Spinal cord (tissue), 10 donors: Measurements from ENCODE around the gene FAM241A. TPM values are rescaled to one million over a fixed set of nuclear protein-coding genes. Genes with fewer than 3 reads are reported as not detected.
A peak's percentile ranks its signal among the peaks of the same experiment; 100 is the strongest.
"Not testable (repeated sequence)": the region's sequence is repeated elsewhere in the genome, so short reads cannot be mapped to it uniquely, and the experiment has no call there.

Experiments used
- DNase-seq, 6 donors: peaks; one replicate each; pipeline versions ENCODE4 v3.0.0 to v3.0.0-alpha.2; 2013 to 2015; ENCODE audit warnings: low spot score in 6 of 6, low read depth in 4 of 6
- H3K27ac ChIP-seq: one replicate; pipeline ENCODE4 v1.5.1; 2013; ENCODE audit warnings: low read depth, low read length, control low read depth
- H3K27me3 ChIP-seq: one replicate; pipeline ENCODE4 v1.6.1; 2013; ENCODE audit warnings: low read length; ENCODE audit not compliant: control insufficient read depth, insufficient read depth
- H3K36me3 ChIP-seq: one replicate; pipeline ENCODE4 v1.6.1; 2013; ENCODE audit warnings: low read length; ENCODE audit not compliant: control insufficient read depth, insufficient read depth
- H3K4me1 ChIP-seq: one replicate; pipeline ENCODE4 v1.6.1; 2013; ENCODE audit warnings: low read length; ENCODE audit not compliant: control insufficient read depth, insufficient read depth
- H3K4me3 ChIP-seq: one replicate; pipeline ENCODE4 v1.5.1; 2013; ENCODE audit warnings: low read depth, low read length, control low read depth
- H3K9me3 ChIP-seq: one replicate; pipeline ENCODE4 v1.6.1; 2013; ENCODE audit warnings: low read length; ENCODE audit not compliant: control insufficient read depth, insufficient read depth
- whole genome bisulfite sequencing: methylation state at CpG from one replicate; pipeline ENCODE4 v1.1.5; 2013; ENCODE audit warnings: missing lambda C conversion rate; ENCODE audit not compliant: insufficient coverage; 5-methylcytosine and 5-hydroxymethylcytosine counted together
- polyA plus RNA-seq, 2 donors: library from polyadenylated mRNA; unstranded; fragments of 120-200 nt; gene quantifications; one replicate each; pipeline ENCODE4 v1.2.1, GENCODE V29; 2013; ENCODE audit not compliant: insufficient read length in 2 of 2
- total RNA-seq, 2 donors: library from RNA; depleted of rRNA in 1 of 2; stranded (reverse); fragments of 120-200 nt in 1 of 2; fragments of >200 nt in 1 of 2; gene quantifications; one replicate each; pipeline versions ENCODE4 v1.2.3 to v1.2.4, GENCODE V29; 2013 to 2014
- donor health status: healthy.

The FAM241A gene
- total and polyA plus RNA-seq, 4 donors: 1.2 to 1.9 (median 1.7) TPM

DNA sequence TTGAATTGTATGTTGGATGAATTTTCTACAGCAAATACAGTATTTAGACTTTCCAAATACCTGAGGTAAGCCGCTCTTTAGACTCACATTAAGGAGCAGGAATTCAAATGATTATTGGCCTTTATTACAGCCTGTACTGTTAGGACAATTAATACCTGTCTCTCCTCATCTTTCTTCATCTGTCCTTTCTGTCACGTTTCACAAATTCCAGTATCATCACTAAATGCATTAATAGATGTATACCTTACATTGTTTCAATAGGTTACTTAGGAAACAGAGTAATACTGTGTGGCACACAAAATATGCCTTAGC is 1.2 kb downstream of the FAM241A start:
- H3K36me3 ChIP-seq: no peaks in the 10 kb centered on the region
- H3K27ac ChIP-seq: no peak overlapping the region
- H3K4me1 ChIP-seq: peaks cover 12% of the 10 kb centered on the region
- peak in 1 of 6 donors; percentile 4 for DNase-seq
- H3K9me3 ChIP-seq: no peaks in the 10 kb centered on the region
- H3K27me3 ChIP-seq: peaks cover 17% of the 10 kb centered on the region
- WGBS: no CpG with 5 or more reads among the region's 2 CpGs
- H3K4me3 ChIP-seq: peak overlapping the region; percentile 4

DNA sequence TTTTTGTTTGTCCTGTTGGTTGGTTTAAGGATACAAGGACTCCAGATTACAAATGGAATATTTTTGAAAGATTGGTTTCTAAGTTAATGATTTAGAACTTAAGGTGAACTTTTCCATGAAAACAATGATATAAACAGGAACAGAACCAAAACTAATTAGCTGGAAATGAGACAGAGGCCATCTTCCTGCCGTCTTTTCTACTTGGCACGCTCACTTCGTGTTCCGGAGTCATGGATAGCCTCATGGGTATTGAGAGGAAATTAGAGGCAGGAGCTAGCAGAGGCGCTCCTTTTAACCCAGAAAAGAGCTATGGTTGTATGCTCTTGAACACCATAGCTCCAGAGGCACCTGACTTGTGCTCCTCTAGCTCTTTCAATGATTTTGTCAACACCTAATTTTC is 2.4 kb downstream of the FAM241A start:
- Histone ChIP-seq H3K27me3 (peaks cover 17% of the 10 kb centered on the region), H3K27ac (no peak overlapping the region), H3K4me1 (peaks cover 9% of the 10 kb centered on the region), H3K36me3 (no peaks in the 10 kb centered on the region), H3K4me3 (no peak overlapping the region), H3K9me3 (no peaks in the 10 kb centered on the region)
- 26% methylated on average over 4 of the region's 5 CpGs for WGBS
- DNase-seq: no peak

DNA sequence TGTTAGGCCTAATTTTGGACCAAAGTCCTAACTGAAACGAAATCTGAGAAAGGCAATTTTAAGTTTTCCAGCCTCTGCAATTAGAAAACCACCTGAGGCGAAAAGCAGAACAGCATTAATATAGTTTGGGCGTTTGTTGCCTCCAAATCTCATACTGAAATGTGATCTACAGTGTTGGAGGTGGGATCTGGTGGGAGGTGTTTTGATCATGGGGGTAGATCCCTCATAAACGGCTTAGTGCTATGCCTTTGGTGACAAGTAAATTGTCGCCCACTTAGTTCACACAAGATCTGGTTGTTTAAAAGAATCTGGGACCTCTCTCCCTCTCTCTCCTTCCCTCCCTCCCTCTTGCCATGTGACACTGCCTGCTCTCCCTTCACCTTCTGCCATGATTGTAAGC is 5.7 kb downstream of the FAM241A start:
- peaks cover 15% of the 10 kb centered on the region for H3K27me3 ChIP-seq
- peaks cover 2% of the 10 kb centered on the region for H3K4me1 ChIP-seq
- WGBS: 84% methylated on average over 4 of the region's 5 CpGs
- no peak for DNase-seq
- H3K9me3 ChIP-seq: no peaks in the 10 kb centered on the region
- H3K27ac ChIP-seq: no peak overlapping the region
- H3K4me3 ChIP-seq: no peak overlapping the region
- H3K36me3 ChIP-seq: no peaks in the 10 kb centered on the region

DNA sequence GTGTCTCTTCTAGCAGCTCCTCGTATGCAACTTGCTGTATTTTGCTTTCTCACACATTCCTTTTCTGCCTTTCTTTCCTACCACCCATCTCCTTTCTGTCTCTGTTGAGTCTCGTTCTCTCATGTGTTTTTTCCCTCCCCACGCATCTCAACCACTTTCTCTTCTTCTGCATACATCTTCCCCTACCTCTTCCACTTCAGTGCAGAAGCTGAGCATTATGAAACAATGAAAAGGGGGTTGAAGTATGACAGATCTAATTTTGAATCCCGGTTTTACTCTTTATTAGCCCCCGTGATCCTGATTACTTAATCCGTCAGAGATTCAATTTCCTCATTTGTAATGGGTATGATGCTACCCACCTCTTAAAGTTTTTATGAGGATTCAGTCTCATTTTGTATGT is 7.3 kb downstream of the FAM241A start:
- Histone ChIP-seq H3K36me3 (no peaks in the 10 kb centered on the region), H3K4me1 (no peaks in the 10 kb centered on the region), H3K9me3 (no peaks in the 10 kb centered on the region), H3K27ac (no peak overlapping the region), H3K4me3 (no peak overlapping the region), H3K27me3 (peaks cover 4% of the 10 kb centered on the region)
- no peak for DNase-seq
- 0% methylated on average over 1 of the region's 6 CpGs for WGBS

DNA sequence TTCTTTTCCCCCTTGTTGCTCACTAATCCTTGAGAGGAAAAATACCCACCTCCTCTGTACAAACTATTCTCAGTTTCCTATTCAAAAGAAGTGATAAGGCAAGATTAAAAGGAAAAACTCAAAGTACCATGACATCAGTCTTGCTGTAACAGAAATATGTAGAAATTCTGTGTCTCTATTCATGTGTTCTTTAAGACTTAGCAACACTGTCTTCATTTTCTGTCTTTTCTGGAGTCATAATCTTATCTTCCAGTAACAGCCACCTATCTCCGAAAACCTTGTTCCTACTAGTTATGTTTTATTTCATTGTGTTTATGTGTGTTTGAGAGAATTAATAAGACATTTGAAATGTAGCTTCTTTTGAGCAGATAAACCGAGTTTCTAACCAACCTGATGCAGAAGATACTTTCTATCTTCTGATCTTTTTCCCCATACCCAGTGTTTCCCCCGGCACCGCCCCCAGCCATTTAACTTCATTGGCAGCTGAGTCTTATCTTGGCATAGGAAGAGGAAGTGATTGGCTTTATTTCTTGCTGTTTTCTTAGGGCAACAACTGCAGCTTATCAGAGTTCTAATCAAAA is 8.0 kb downstream of the FAM241A start:
- H3K27me3 ChIP-seq: no peaks in the 10 kb centered on the region
- no peak overlapping the region for H3K4me3 ChIP-seq
- no peak overlapping the region for H3K27ac ChIP-seq
- DNase-seq: no peak
- H3K9me3 ChIP-seq: no peaks in the 10 kb centered on the region
- no peaks in the 10 kb centered on the region for H3K36me3 ChIP-seq
- 80% methylated on average over 1 of the region's 4 CpGs for WGBS
- no peaks in the 10 kb centered on the region for H3K4me1 ChIP-seq

DNA sequence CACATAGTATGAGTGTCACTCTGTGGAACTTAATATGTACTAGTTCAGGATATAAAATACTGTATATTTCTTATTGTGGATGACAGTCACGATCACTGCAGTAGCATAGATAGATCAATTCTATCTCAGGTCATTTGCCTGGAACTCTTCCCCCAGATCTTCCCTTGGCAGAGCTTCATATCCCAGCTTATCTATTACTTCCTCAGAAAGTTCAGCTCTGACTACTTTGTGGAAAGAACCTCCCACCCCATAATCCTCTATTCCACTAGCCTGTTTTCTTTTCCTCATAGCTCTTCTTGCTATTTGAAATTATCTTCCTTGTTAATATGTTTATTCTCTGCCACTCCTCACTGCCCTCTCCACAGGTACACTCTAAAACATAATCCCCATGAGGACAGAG is 10.9 kb downstream of the FAM241A start:
- Histone ChIP-seq H3K4me1 (no peaks in the 10 kb centered on the region), H3K4me3 (no peak overlapping the region), H3K27ac (no peak overlapping the region), H3K27me3 (no peaks in the 10 kb centered on the region), H3K36me3 (no peaks in the 10 kb centered on the region), H3K9me3 (no peaks in the 10 kb centered on the region)
- DNase-seq: no peak
- WGBS: 80% methylated on average over 1 of the region's 1 CpG

DNA sequence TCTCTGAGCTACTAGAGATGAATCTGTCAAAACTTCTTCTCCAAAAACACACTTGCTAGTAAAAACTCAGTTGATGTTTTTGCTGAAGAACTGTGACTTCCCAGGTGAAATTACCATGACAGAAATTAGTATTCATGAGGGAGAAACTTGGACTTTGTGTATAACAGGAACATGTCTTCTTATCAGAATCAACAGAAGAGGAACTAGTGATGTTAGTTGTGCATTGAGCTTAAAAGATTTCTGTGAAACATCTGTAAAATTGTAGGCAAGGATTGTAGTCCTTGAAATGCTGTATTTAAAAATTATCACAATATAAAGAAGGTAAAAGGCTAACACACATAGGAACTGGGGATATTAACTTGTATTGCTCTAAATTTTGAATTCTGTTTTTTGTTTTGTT is 11.3 kb downstream of the FAM241A start:
- H3K4me3 ChIP-seq: no peak overlapping the region
- H3K36me3 ChIP-seq: no peaks in the 10 kb centered on the region
- no peak overlapping the region for H3K27ac ChIP-seq
- H3K27me3 ChIP-seq: no peaks in the 10 kb centered on the region
- DNase-seq: no peak
- peaks cover 2% of the 10 kb centered on the region for H3K9me3 ChIP-seq
- H3K4me1 ChIP-seq: no peaks in the 10 kb centered on the region

DNA sequence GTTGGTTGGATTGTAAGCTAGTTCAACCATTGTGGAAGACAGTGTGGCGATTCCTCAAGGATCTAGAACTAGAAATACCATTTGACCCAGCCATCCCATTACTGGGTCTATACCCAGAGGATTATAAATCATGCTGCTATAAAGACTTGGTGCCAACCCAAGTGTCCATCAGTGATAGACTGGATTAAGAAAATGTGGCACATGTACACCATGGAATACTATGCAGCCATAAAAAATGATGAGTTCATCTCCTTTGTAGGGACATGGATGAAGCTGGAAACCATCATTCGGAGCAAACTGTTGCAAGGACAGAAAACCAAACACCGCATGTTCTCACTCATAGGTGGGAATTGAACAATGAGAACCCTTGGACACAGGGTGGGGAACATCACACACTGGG is 18.5 kb downstream of the FAM241A start:
- 100% methylated on average over 1 of the region's 3 CpGs for WGBS
- not testable (repeated sequence) for H3K4me3 ChIP-seq, H3K9me3 ChIP-seq

DNA sequence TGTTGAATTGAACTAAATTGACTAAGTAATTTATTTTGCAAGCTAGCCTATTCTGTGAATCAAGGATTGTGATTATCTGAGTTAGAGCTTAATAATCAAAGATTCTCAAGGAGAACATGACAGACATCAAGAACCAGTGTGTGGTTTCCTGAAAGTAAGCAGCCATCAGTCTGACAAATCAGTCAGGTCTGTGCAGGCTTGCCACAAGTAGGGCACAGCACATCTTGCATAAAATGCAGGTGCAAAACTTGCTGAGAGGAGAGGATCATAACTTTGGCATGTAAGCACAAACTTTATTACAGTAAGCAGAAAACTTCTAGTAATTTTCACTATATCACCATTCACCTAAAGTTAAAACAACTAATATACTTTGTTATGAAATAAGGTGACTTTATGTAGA is 22.5 kb downstream of the FAM241A start:
- H3K4me3 ChIP-seq: no peak overlapping the region
- H3K27ac ChIP-seq: no peak overlapping the region
- H3K4me1 ChIP-seq: no peaks in the 10 kb centered on the region
- H3K9me3 ChIP-seq: no peaks in the 10 kb centered on the region
- no peaks in the 10 kb centered on the region for H3K36me3 ChIP-seq
- no peaks in the 10 kb centered on the region for H3K27me3 ChIP-seq
- no peak for DNase-seq

More for the DNA sequence above, 18.5 kb downstream of the FAM241A start:
- not testable (repeated sequence) for H3K4me1 ChIP-seq, H3K27me3 ChIP-seq, H3K36me3 ChIP-seq, DNase-seq, H3K27ac ChIP-seq

DNA sequence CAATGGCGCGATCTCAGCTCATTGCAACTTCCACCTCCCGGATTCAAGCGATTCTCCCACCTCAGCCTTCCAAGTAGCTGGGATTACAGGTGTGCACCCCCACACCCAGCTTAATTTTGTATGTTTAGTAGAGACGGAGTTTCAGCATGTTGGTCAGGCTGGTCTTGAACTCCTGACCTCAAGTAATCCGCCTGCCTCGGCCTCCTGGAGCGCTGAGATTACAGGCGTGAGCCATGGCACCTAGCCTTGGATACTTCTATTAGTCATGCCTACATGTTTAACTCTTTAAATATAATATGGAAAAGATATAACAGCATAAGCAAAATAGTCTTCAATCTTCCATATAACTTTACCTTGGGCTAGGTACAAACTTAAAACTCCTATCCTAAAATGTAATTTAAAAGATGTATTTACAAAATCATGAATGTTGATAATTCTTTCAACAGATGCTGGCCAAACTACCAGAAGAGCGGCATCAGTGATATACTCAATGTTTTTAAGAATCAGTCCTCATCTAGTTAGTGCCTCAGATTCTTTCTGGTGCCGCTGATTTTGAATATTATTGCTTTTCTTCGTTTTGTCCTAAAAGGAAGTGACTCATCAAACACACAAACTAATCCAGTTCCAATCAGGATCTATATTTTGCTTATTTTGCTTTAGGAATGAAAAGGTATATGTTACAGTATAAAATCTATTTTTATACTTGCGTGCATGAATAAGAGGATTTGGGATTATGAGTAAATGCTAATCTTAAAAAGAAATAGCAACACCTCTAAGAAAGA is 23.7 kb downstream of the FAM241A start:
- WGBS: 100% methylated on average over 2 of the region's 13 CpGs
- H3K27ac ChIP-seq: no peak overlapping the region

More for the DNA sequence above, 23.7 kb downstream of the FAM241A start:
- no peaks in the 10 kb centered on the region for H3K36me3 ChIP-seq
- H3K4me3 ChIP-seq: no peak overlapping the region
- no peaks in the 10 kb centered on the region for H3K4me1 ChIP-seq
- DNase-seq: no peak
- no peaks in the 10 kb centered on the region for H3K9me3 ChIP-seq
- no peaks in the 10 kb centered on the region for H3K27me3 ChIP-seq
